NB4 (cell line): ENCODE results near the gene PPP1R15B.

Experiments
- POLR2A ChIP-seq: IDR thresholded peaks from 2 replicates; pipeline ENCODE4 v1.6.1; 2011; ENCODE audit warnings: mild to moderate bottlenecking; ENCODE audit not compliant: insufficient read length; ENCODE audit errors: extremely low read depth
- TF ChIP-seq, protein P1 (sequence below): IDR thresholded peaks from one replicate; pipeline ENCODE4 v1.5.1; 2012; ENCODE audit warnings: low read depth, low read length

DNA sequence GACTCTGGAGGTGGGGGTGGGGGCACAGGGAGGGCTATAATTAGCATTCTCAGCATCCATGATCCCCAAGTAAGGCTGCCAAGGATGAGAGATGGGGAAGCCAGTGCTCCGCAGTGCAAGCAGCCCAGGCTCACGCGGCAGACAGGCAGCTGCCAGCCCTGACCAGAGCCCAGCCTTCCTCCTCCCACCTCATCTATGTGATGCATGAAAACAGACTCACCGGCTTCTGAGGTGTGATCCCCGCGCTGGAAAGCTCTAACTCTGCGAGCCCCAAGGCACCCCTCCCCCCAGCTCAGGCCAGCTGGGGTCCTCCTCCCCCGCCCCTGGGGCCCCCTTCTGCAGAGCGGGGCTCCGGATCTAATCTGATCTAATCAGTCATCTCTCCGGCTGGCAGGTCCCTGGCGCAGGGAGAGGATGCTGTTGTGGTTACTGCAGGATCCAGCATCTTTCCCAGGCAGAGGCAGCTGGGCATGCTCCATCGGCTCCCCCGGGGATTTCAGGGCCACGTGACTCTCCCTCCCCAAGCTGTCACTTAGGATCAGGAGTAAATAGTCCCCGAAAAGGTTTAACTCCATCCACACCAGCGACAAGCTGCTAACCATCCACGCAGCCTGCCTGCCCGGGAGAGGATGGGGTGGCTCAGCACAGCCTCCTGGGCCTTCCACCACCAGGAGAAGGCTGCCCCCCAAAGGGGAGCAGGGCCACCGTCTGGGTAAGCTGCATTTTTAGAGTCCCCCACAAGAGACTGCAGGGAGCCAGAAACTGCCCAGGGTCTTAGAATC, 52.0 kb downstream of the PPP1R15B start, which contains the start of gene PLEKHA6:
- TF ChIP-seq, protein P1, sequence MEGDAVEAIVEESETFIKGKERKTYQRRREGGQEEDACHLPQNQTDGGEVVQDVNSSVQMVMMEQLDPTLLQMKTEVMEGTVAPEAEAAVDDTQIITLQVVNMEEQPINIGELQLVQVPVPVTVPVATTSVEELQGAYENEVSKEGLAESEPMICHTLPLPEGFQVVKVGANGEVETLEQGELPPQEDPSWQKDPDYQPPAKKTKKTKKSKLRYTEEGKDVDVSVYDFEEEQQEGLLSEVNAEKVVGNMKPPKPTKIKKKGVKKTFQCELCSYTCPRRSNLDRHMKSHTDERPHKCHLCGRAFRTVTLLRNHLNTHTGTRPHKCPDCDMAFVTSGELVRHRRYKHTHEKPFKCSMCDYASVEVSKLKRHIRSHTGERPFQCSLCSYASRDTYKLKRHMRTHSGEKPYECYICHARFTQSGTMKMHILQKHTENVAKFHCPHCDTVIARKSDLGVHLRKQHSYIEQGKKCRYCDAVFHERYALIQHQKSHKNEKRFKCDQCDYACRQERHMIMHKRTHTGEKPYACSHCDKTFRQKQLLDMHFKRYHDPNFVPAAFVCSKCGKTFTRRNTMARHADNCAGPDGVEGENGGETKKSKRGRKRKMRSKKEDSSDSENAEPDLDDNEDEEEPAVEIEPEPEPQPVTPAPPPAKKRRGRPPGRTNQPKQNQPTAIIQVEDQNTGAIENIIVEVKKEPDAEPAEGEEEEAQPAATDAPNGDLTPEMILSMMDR: peak; percentile 21
- no peak for TF ChIP-seq POLR2A
